Small intestine (tissue), 7 donors: ENCODE results near the gene GRK5. TPM values are rescaled to one million over a fixed set of nuclear protein-coding genes. Genes with fewer than 3 reads are reported as not detected.

Experiments
- DNase-seq, 2 donors: peaks; one replicate each; pipeline versions ENCODE4 v3.0.0 to v3.0.0-alpha.2; 2013
- FAIRE-seq: peaks from 2 replicates; lab custom pipeline; 2012; peaks lifted over from hg19 to GRCh38; lab: Jason Lieb, UNC
- H3K27ac ChIP-seq, 3 donors: one replicate each; pipeline ENCODE4 v1.5.1; 2013; ENCODE audit warnings: low read length in 2 of 3, mild to moderate bottlenecking in 2 of 3, control low read depth in 1 of 3, inconsistent platforms in 1 of 3, low read depth in 1 of 3, moderate library complexity in 1 of 3
- H3K27me3 ChIP-seq, 3 donors: one replicate each; pipeline ENCODE4 v1.6.1; 2013; ENCODE audit warnings: low read length in 3 of 3, inconsistent platforms in 1 of 3; ENCODE audit not compliant: control insufficient read depth in 3 of 3, insufficient read depth in 3 of 3
- H3K36me3 ChIP-seq, 3 donors: one replicate each; pipeline ENCODE4 v1.6.1; 2013; ENCODE audit warnings: low read length in 3 of 3, inconsistent platforms in 1 of 3, low read depth in 1 of 3, mild to moderate bottlenecking in 1 of 3, moderate library complexity in 1 of 3; ENCODE audit not compliant: control insufficient read depth in 3 of 3, insufficient read depth in 2 of 3
- H3K4me1 ChIP-seq, 3 donors: one replicate each; pipeline ENCODE4 v1.6.1; 2013; ENCODE audit warnings: low read length in 2 of 3, inconsistent platforms in 1 of 3, low read depth in 1 of 3, mild to moderate bottlenecking in 1 of 3, moderate library complexity in 1 of 3; ENCODE audit not compliant: control insufficient read depth in 3 of 3, insufficient read depth in 2 of 3
- H3K4me3 ChIP-seq, 3 donors: one replicate each; pipeline ENCODE4 v1.5.1; 2013; ENCODE audit warnings: low read length in 3 of 3, control low read depth in 1 of 3, inconsistent platforms in 1 of 3, low read depth in 1 of 3, mild to moderate bottlenecking in 1 of 3, moderate library complexity in 1 of 3
- H3K9me3 ChIP-seq, 2 donors: one replicate each; pipeline ENCODE4 v1.6.1; 2013; ENCODE audit warnings: low read depth in 1 of 2, low read length in 1 of 2; ENCODE audit not compliant: control insufficient read depth in 2 of 2, insufficient read depth in 1 of 2
- WGBS, 3 donors: extraction: QIAGEN DNeasy Blood & Tissue Kit; methylation state at CpG; one replicate each; pipeline ENCODE4 v1.1.7; 2013; 5-methylcytosine and 5-hydroxymethylcytosine counted together
- polyA plus RNA-seq, 4 donors: library from polyadenylated mRNA; stranded (reverse) in 3 of 4; unstranded in 1 of 4; fragments of 200-250 nt in 3 of 4; fragments of 120-200 nt in 1 of 4; gene quantifications; one replicate each; pipeline versions ENCODE4 v1.2.1 to v1.2.3, GENCODE V29; 2013
- donor health status: healthy with polysubstance abuse.
- donor health status: control.
- donor health status: control.
- donor health status: Bipolar disorder and iron deficiency.
- donor health status: healthy.

GRK5 gene
- polyA plus RNA-seq, 4 donors = 21.6 to 50.5 (median 26.0) TPM

- H3K27me3 ChIP-seq = no peaks in the 10 kb centered on the region
- peaks cover 0 to 21% (median 0%) of the 10 kb centered on the region in 3 donors for H3K36me3 ChIP-seq
- FAIRE-seq (no peak), DNase-seq (no peak)
- H3K27ac ChIP-seq = no peak overlapping the region
- H3K4me1 ChIP-seq = peaks cover 9 to 24% (median 16%) of the 10 kb centered on the region in 3 donors
- H3K4me3 ChIP-seq = no peak overlapping the region
- WGBS, 3 donors = 85 to 93% (median 92%) methylated on average over 4 of the region's 4 CpGs
- H3K9me3 ChIP-seq = peaks cover 0 to 4% of the 10 kb centered on the region in 2 donors
Observed at GRCh38 chr10:119359025-119359424, 151.7 kb downstream of the GRK5 start.

GRCh38 chr10:119360181-119360921 is 153.0 kb downstream of the GRK5 start:
- H3K27ac ChIP-seq = peak overlapping the region in 1 of 3 donors; percentile 51
- DNase-seq = no peak
- H3K4me3 ChIP-seq = no peak overlapping the region
- peaks cover 0 to 4% of the 10 kb centered on the region in 2 donors for H3K9me3 ChIP-seq
- peaks cover 0 to 21% (median 0%) of the 10 kb centered on the region in 3 donors for H3K36me3 ChIP-seq
- no peaks in the 10 kb centered on the region for H3K27me3 ChIP-seq
- WGBS, 3 donors = 76 to 85% (median 77%) methylated on average over 9 to 11 of the region's 11 CpGs
- H3K4me1 ChIP-seq = peaks cover 9 to 24% (median 16%) of the 10 kb centered on the region in 3 donors
- FAIRE-seq = no peak

GRCh38 chr10:119361037-119361436 is 153.7 kb downstream of the GRK5 start:
- Histone ChIP-seq H3K4me1 (peaks cover 9 to 24% (median 16%) of the 10 kb centered on the region in 3 donors), H3K36me3 (peaks cover 0 to 21% (median 0%) of the 10 kb centered on the region in 3 donors)
- DNase-seq = no peak

GRCh38 chr10:119362122-119362521 is 154.8 kb downstream of the GRK5 start:
- Histone ChIP-seq H3K27me3 (no peaks in the 10 kb centered on the region), H3K4me3 (no peak overlapping the region), H3K27ac (peak overlapping the region; percentile 67 to 80 (median 68)), H3K9me3 (no peaks in the 10 kb centered on the region), H3K4me1 (peaks cover 9 to 24% (median 16%) of the 10 kb centered on the region in 3 donors), H3K36me3 (peaks cover 0 to 28% (median 0%) of the 10 kb centered on the region in 3 donors)
- WGBS, 3 donors = 29 to 46% (median 31%) methylated on average over 3 of the region's 3 CpGs
- FAIRE-seq = no peak
- DNase-seq = peak; percentile 70 to 83

More at GRCh38 chr10:119361037-119361436, 153.7 kb downstream of the GRK5 start:
- H3K27me3 ChIP-seq = no peaks in the 10 kb centered on the region
- H3K27ac ChIP-seq = peak overlapping the region in 2 of 3 donors; percentile 25 to 51
- H3K4me3 ChIP-seq = no peak overlapping the region
- 92 to 94% (median 94%) methylated on average over 10 of the region's 10 CpGs for WGBS, 3 donors
- peaks cover 0 to 4% of the 10 kb centered on the region in 2 donors for H3K9me3 ChIP-seq
- no peak for FAIRE-seq

- Histone ChIP-seq H3K36me3 (peaks cover 0 to 29% (median 0%) of the 10 kb centered on the region in 3 donors), H3K27me3 (no peaks in the 10 kb centered on the region), H3K9me3 (no peaks in the 10 kb centered on the region), H3K27ac (peak overlapping the region in 1 of 3 donors; percentile 47), H3K4me3 (no peak overlapping the region), H3K4me1 (peaks cover 9 to 29% (median 16%) of the 10 kb centered on the region in 3 donors)
- DNase-seq (peak in 1 of 2 donors; percentile 37), FAIRE-seq (no peak)
- WGBS, 3 donors = 72 to 75% (median 74%) methylated on average over 11 of the region's 11 CpGs
Observed at GRCh38 chr10:119364645-119365600, 157.6 kb downstream of the GRK5 start.

- Histone ChIP-seq H3K27ac (peak overlapping the region in 1 of 3 donors; percentile 47), H3K36me3 (peaks cover 0 to 27% (median 0%) of the 10 kb centered on the region in 3 donors), H3K9me3 (no peaks in the 10 kb centered on the region), H3K27me3 (no peaks in the 10 kb centered on the region), H3K4me1 (peaks cover 9 to 30% (median 16%) of the 10 kb centered on the region in 3 donors), H3K4me3 (no peak overlapping the region)
- WGBS, 3 donors = 76 to 82% (median 80%) methylated on average over 12 of the region's 12 CpGs
- DNase-seq = no peak
- no peak for FAIRE-seq
Observed at GRCh38 chr10:119365773-119366599, 158.6 kb downstream of the GRK5 start.

- no peak for DNase-seq
- H3K4me3 ChIP-seq = no peak overlapping the region
- H3K27me3 ChIP-seq = no peaks in the 10 kb centered on the region
- H3K27ac ChIP-seq = peak overlapping the region in 1 of 3 donors; percentile 83
- WGBS, 3 donors = 85 to 96% (median 93%) methylated on average over 21 of the region's 21 CpGs
- H3K36me3 ChIP-seq = peaks cover 0 to 34% (median 0%) of the 10 kb centered on the region in 3 donors
- peaks cover 3 to 16% (median 6%) of the 10 kb centered on the region in 3 donors for H3K4me1 ChIP-seq
- FAIRE-seq = no peak
- no peaks in the 10 kb centered on the region for H3K9me3 ChIP-seq
Observed at GRCh38 chr10:119367841-119368549, 160.6 kb downstream of the GRK5 start.
